IMR-90 (cell line): Measurements from ENCODE around the gene GNPTG. TPM values are rescaled to one million over a fixed set of nuclear protein-coding genes. Genes with fewer than 3 reads are reported as not detected.
A peak's percentile ranks its signal among the peaks of the same experiment; 100 is the strongest.

Experiments used
- ATAC-seq: fragments of 200-7000 bp; cut with Tn5 transposase; 2 replicates; pipeline ENCODE4 v1.9.1; 2020; ENCODE audit warnings: low read depth, mild to moderate bottlenecking, moderate library complexity
- BruUV-seq: library from RNA; stranded (reverse); fragments of 400-500 nt; replicated peaks from 2 replicates; lab custom pipeline; 2021; lab: Mats Ljungman, UMichigan
- CTCF ChIA-PET: fragments of 300-600 bp; formaldehyde crosslinking; extraction: SDS; loops from one replicate; lab custom pipeline; 2021; ENCODE audit warnings: antibody characterized with exemption; lab: Yijun Ruan, JAX
- POLR2A ChIA-PET: fragments of 300-600 bp; sonication (Branson Sonifier 250); formaldehyde crosslinking; loops from one replicate; lab custom pipeline; 2022; ENCODE audit warnings: antibody characterized with exemption; ENCODE audit not compliant: unreplicated experiment; lab: Charles Lee
- DNase-seq: peaks from one replicate; pipeline ENCODE4 v3.0.0; 2013
- H2AFZ ChIP-seq: replicated peaks from 2 replicates; pipeline ENCODE3; 2013; ENCODE audit warnings: low read length, mild to moderate bottlenecking; ENCODE audit not compliant: poor library complexity
- H2AK5ac ChIP-seq: 2 replicates; pipeline ENCODE4 v1.6.1; 2013; ENCODE audit warnings: low read depth, low read length, inconsistent platforms
- H2AK9ac ChIP-seq: replicated peaks from 2 replicates; pipeline ENCODE3; 2013; ENCODE audit warnings: mild to moderate bottlenecking, low read depth, low read length, moderate library complexity; ENCODE audit not compliant: poor library complexity
- H2BK120ac ChIP-seq: 2 replicates; pipeline ENCODE4 v1.6.1; 2013; ENCODE audit warnings: low read depth, low read length, inconsistent platforms
- H2BK15ac ChIP-seq: 3 replicates; pipeline ENCODE4 v1.6.1; 2013; ENCODE audit warnings: low read depth, low read length, inconsistent platforms
- H2BK20ac ChIP-seq: 2 replicates; pipeline ENCODE4 v1.6.1; 2013; ENCODE audit warnings: low read depth, mild to moderate bottlenecking, inconsistent platforms, low read length, moderate library complexity
- H2BK5ac ChIP-seq: 2 replicates; pipeline ENCODE4 v1.6.1; 2013; ENCODE audit warnings: mild to moderate bottlenecking, low read depth, low read length, inconsistent platforms; ENCODE audit not compliant: poor library complexity, severe bottlenecking
- H3K14ac ChIP-seq: replicated peaks from 2 replicates; pipeline ENCODE4 v1.6.1; 2013; ENCODE audit warnings: low read depth, low read length, inconsistent platforms
- H3K18ac ChIP-seq: 2 replicates; pipeline ENCODE4 v1.6.1; 2013; ENCODE audit warnings: low read depth, low read length, control low read depth
- H3K23ac ChIP-seq: 2 replicates; pipeline ENCODE4 v1.6.1; 2013; ENCODE audit warnings: low read depth, low read length, inconsistent platforms
- H3K27ac ChIP-seq: 2 replicates; pipeline ENCODE4 v1.5.1; 2013; ENCODE audit warnings: mild to moderate bottlenecking, control low read depth, low read length; ENCODE audit not compliant: insufficient read depth
- H3K27me3 ChIP-seq: 2 replicates; pipeline ENCODE4 v1.6.1; 2013; ENCODE audit warnings: low read length; ENCODE audit not compliant: control insufficient read depth, insufficient read depth
- H3K36me3 ChIP-seq: 2 replicates; pipeline ENCODE4 v1.6.1; 2013; ENCODE audit warnings: low read length, mixed read lengths; ENCODE audit not compliant: control insufficient read depth, insufficient read depth
- H3K4ac ChIP-seq: 2 replicates; pipeline ENCODE4 v1.6.1; 2013; ENCODE audit warnings: low read depth, low read length, inconsistent platforms
- H3K4me1 ChIP-seq: 2 replicates; pipeline ENCODE4 v1.6.1; 2013; ENCODE audit warnings: low read length, mixed read lengths; ENCODE audit not compliant: control insufficient read depth, insufficient read depth
- H3K4me2 ChIP-seq: 2 replicates; pipeline ENCODE4 v1.6.1; 2013; ENCODE audit warnings: low read depth, mild to moderate bottlenecking, control low read depth, low read length, moderate library complexity
- H3K4me3 ChIP-seq: 2 replicates; pipeline ENCODE4 v1.5.1; 2013; ENCODE audit warnings: low read depth, mild to moderate bottlenecking, control low read depth, low read length, moderate library complexity; ENCODE audit not compliant: insufficient read depth
- H3K56ac ChIP-seq: 2 replicates; pipeline ENCODE4 v1.6.1; 2013; ENCODE audit warnings: low read length, inconsistent platforms; ENCODE audit not compliant: insufficient read depth; ENCODE audit errors: extremely low read depth
- H3K79me1 ChIP-seq, 2 experiments: 2 replicates each; pipeline ENCODE4 v1.6.1; 2013; ENCODE audit warnings: low read length in 2 of 2, inconsistent platforms in 1 of 2, low read depth in 1 of 2
- H3K9ac ChIP-seq: 2 replicates; pipeline ENCODE4 v1.6.1; 2013; ENCODE audit warnings: low read depth, low read length, control low read depth
- H3K9me1 ChIP-seq: 2 replicates; pipeline ENCODE4 v1.6.1; 2013; ENCODE audit warnings: low read length, inconsistent platforms; ENCODE audit not compliant: insufficient read depth
- H3K9me3 ChIP-seq: 2 replicates; pipeline ENCODE4 v1.6.1; 2013; ENCODE audit warnings: low read length; ENCODE audit not compliant: control insufficient read depth, insufficient read depth
- H4K20me1 ChIP-seq: 2 replicates; pipeline ENCODE4 v1.6.1; 2013; ENCODE audit warnings: low read length, inconsistent platforms; ENCODE audit not compliant: insufficient read depth
- H4K5ac ChIP-seq: 2 replicates; pipeline ENCODE4 v1.6.1; 2013; ENCODE audit warnings: mild to moderate bottlenecking, low read depth, low read length, control low read depth
- H4K8ac ChIP-seq, 2 experiments: 2 replicates each; pipeline ENCODE4 v1.6.1; 2013; ENCODE audit warnings: low read depth in 2 of 2, low read length in 2 of 2, control low read depth in 1 of 2, inconsistent platforms in 1 of 2
- H4K91ac ChIP-seq: 2 replicates; pipeline ENCODE4 v1.6.1; 2013; ENCODE audit warnings: low read depth, low read length, inconsistent platforms; ENCODE audit not compliant: insufficient read depth
- BHLHE40 ChIP-seq: fragments of 150-350 bp; IDR thresholded peaks from 2 replicates; pipeline ENCODE4 v1.6.1; 2016; ENCODE audit warnings: mild to moderate bottlenecking, low read depth, low read length
- MXI1 ChIP-seq: IDR thresholded peaks from 2 replicates; pipeline ENCODE4 v1.6.1; 2012; ENCODE audit warnings: low read depth, mild to moderate bottlenecking, low read length, moderate library complexity, borderline replicate concordance
- WGBS, 2 experiments: methylation state at CpG; one replicate each; pipeline versions ENCODE4 v1.1.5 to v1.1.7; 2013; ENCODE audit warnings: missing lambda C conversion rate in 2 of 2; ENCODE audit not compliant: insufficient read length in 1 of 2; ENCODE audit errors: extremely low coverage in 2 of 2; 5-methylcytosine and 5-hydroxymethylcytosine counted together
- dilution Hi-C: fragments of 300-500 bp; cut with HindIII; formaldehyde crosslinking; loops from one replicate; pipeline ENCODE4 v1.14.3; 2018; ENCODE audit warnings: low sequenced_read_pairs; ENCODE audit not compliant: unreplicated experiment
- in situ Hi-C: fragments of 300-500 bp; cut with MboI; formaldehyde crosslinking; loops from 3 replicates; pipeline ENCODE4 v1.14.3; 2019; ENCODE audit warnings: low sequenced_read_pairs, inconsistent platforms, mixed read lengths
- intact Hi-C: fragments of 100-400 bp; cut with micrococcal nuclease; formaldehyde crosslinking; loops from 2 replicates; pipeline ENCODE4 v1.10.0; 2022
- polyA plus RNA-seq, 3 experiments: library from polyadenylated mRNA; depleted of rRNA; stranded (reverse); fragments of >200 nt; gene quantifications; 2 replicates each; pipeline ENCODE4 v1.2.3, GENCODE V29; 2012; ENCODE audit warnings: low replicate concordance in 1 of 3
- total RNA-seq: library from RNA; depleted of rRNA; stranded (reverse); fragments of >200 nt; gene quantifications from 2 replicates; pipeline ENCODE4 v1.2.3, GENCODE V29; 2012

Gene GNPTG
- total and polyA plus RNA-seq, 2 of the 4 experiments (the other 2 are of a cell fraction): 14.9 to 70.8 TPM

DNA sequence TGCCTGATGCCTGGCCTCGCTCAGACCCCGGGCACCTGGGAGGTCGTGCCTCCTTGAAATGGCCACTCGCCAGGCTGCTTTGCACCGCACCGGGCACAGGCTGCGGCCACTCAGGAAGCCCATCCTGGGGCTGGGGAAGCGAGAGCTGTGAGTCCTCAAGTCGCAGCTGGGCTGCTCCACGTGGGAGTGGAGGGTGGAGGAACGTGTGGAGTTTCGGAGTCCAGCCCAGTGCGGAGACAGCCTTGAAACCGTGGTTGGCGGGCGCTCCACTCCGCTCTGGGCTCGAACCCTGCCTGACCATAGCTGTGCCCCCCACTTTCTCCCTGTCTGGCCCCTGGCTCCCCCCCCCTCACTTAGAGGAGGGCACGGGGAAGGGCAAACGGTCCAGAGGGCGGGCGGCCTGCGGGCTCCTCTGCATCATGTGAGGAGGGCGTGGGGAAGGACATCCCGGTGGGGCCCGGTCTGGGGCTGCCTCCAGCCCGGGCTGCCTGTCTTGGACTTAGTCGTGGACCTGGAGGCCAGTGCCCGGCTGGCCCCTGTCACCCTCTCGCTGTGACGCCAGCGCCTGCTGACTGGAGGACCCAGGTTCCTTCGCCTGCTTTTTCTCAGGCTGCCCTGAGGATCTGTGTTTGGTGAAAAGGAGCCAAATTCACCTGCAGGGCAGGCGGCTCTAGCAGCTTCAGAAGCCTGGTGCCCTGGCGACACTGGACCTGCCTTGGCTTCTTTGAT lies 39.8 kb upstream of the GNPTG start:
- Histone ChIP-seq H3K9me1 (peaks cover 7% of the 10 kb centered on the region), H4K91ac (no peak overlapping the region), H2AK5ac (no peak overlapping the region), H2BK20ac (no peak overlapping the region), H3K14ac (no peak overlapping the region), H3K56ac (no peak overlapping the region), H2BK15ac (no peak overlapping the region), H3K79me1 (peaks cover 3 to 31% of the 10 kb centered on the region in 2 experiments), H4K5ac (no peak overlapping the region), H3K4me3 (peak overlapping the region; percentile 90; the same call in 1 of the 2 replicates), H4K8ac (no peak overlapping the region), H2BK5ac (no peak overlapping the region), H2AK9ac (peak overlapping the region; percentile 20), H2AFZ (peak overlapping the region; percentile 56), H4K20me1 (peaks cover 70% of the 10 kb centered on the region), H3K27me3 (no peaks in the 10 kb centered on the region), H3K27ac (peak overlapping the region; percentile 14; the same call in 1 of the 2 replicates), H3K36me3 (peaks cover 40% of the 10 kb centered on the region), H3K9ac (peak overlapping the region; percentile 90), H3K23ac (no peak overlapping the region; the same call in 1 of the 2 replicates), H3K9me3 (no peaks in the 10 kb centered on the region), H3K4me2 (peak overlapping the region; percentile 97), H3K4me1 (peaks cover 15% of the 10 kb centered on the region), H3K18ac (no peak overlapping the region), H2BK120ac (no peak overlapping the region), H3K4ac (no peak overlapping the region)
- ChIA-PET POLR2A (no interaction called here), CTCF (no interaction called here)
- dilution Hi-C loops (no loop called here), intact Hi-C loops (no loop called here), in situ Hi-C loops (no loop called here)
- TF ChIP-seq MXI1: peak; percentile 92
- TF ChIP-seq BHLHE40: no peak
- WGBS, 2 experiments: 56% methylated on average over 15 of the region's 35 CpGs; no CpG with 5 or more reads in 1 of the 2 experiments
- DNase-seq (peak; percentile 17), ATAC-seq (no peak)
- BruUV-seq: no TSS peak
